Cardiac fibroblast (primary cell): ENCODE measurements around the gene RASGRF1.

ENCODE experiments used
- DNase-seq, 2 donors: peaks; one replicate each; pipeline versions ENCODE4 v3.0.0 to v3.0.0-alpha.2; 2010; ENCODE audit warnings: low read depth in 2 of 2
- H3K4me3 ChIP-seq, 2 donors: replicated peaks in 1 of 2; 1 replicate in 1 of 2; 2 replicates in 1 of 2; pipeline ENCODE4 v1.5.1; 2011; ENCODE audit warnings: low read depth in 2 of 2, low read length in 2 of 2, mild to moderate bottlenecking in 2 of 2, moderate library complexity in 1 of 2
- CTCF ChIP-seq: IDR thresholded peaks from one replicate; pipeline ENCODE4 v1.5.1; 2011; ENCODE audit warnings: low read depth, mild to moderate bottlenecking, low read length, inconsistent platforms

The RASGRF1 gene

GRCh38 chr15:79007066-79007465, 83.5 kb downstream of the RASGRF1 start:
- H3K4me3 ChIP-seq: no peak overlapping the region
- peak; percentile 55 to 66 for DNase-seq
- TF ChIP-seq CTCF: peak; percentile 41

- TF ChIP-seq CTCF: no peak
- no peak overlapping the region for H3K4me3 ChIP-seq
- DNase-seq: no peak
Observed at GRCh38 chr15:79006071-79006470, 84.5 kb downstream of the RASGRF1 start.

GRCh38 chr15:79004336-79004735, 86.2 kb downstream of the RASGRF1 start:
- H3K4me3 ChIP-seq: no peak overlapping the region
- no peak for TF ChIP-seq CTCF
- DNase-seq: peak; percentile 60 to 64

GRCh38 chr15:79003896-79004295, 86.7 kb downstream of the RASGRF1 start:
- DNase-seq: no peak
- H3K4me3 ChIP-seq: no peak overlapping the region
- TF ChIP-seq CTCF: no peak

- DNase-seq: peak in 1 of 2 donors; percentile 37
- TF ChIP-seq CTCF: no peak
- H3K4me3 ChIP-seq: no peak overlapping the region
Observed at GRCh38 chr15:79003301-79003700, 87.3 kb downstream of the RASGRF1 start.

GRCh38 chr15:79002581-79002980, 88.0 kb downstream of the RASGRF1 start:
- peak in 1 of 2 donors; percentile 9 for DNase-seq
- no peak for TF ChIP-seq CTCF

GRCh38 chr15:78999636-79000035, 90.9 kb downstream of the RASGRF1 start:
- no peak for TF ChIP-seq CTCF
- no peak for DNase-seq
- no peak overlapping the region for H3K4me3 ChIP-seq

More at GRCh38 chr15:79002581-79002980, 88.0 kb downstream of the RASGRF1 start:
- H3K4me3 ChIP-seq: no peak overlapping the region
